Stimulated activated CD8-positive, alpha-beta memory T cell treated with anti-CD3 and anti-CD28 coated beads, Interleukin-7, amount 100 ng/mL, for 1 hour (primary cell): ENCODE measurements around the gene ARG1.

Experiments
- DNase-seq, 2 donors: peaks; one replicate each; pipeline ENCODE4 v3.0.0-alpha.2; 2020; ENCODE audit warnings: low read depth in 2 of 2

ARG1 gene

GRCh38 chr6:131586543-131586942 lies 13.5 kb downstream of the ARG1 start:
- no peak for DNase-seq

GRCh38 chr6:131587909-131588308 lies 14.9 kb downstream of the ARG1 start:
- no peak for DNase-seq

GRCh38 chr6:131588643-131589042 lies 15.6 kb downstream of the ARG1 start:
- no peak for DNase-seq

GRCh38 chr6:131592935-131593334 lies 19.9 kb downstream of the ARG1 start:
- DNase-seq: no peak

- DNase-seq: no peak
Measured at GRCh38 chr6:131594074-131594473, 21.0 kb downstream of the ARG1 start.

GRCh38 chr6:131597446-131597845 lies 24.4 kb downstream of the ARG1 start:
- no peak for DNase-seq

- no peak for DNase-seq
Measured at GRCh38 chr6:131600716-131601115, 27.7 kb downstream of the ARG1 start.

- no peak for DNase-seq
Measured at GRCh38 chr6:131602781-131603312, 29.8 kb downstream of the ARG1 start.

GRCh38 chr6:131613296-131613925 lies 40.4 kb downstream of the ARG1 start:
- no peak for DNase-seq

GRCh38 chr6:131615275-131615674 lies 42.2 kb downstream of the ARG1 start:
- no peak for DNase-seq

GRCh38 chr6:131627724-131628682 lies 55.0 kb downstream of the ARG1 start, which contains the start of gene MED23:
TSS of gene MED23 (minus strand) at chr6:131628242. CDS start at chr6:131628049, 193 bp downstream.
- peak; percentile 91 to 94 for DNase-seq

GRCh38 chr6:131628726-131629125 lies 55.7 kb downstream of the ARG1 start:
- no peak for DNase-seq

GRCh38 chr6:131629651-131630050 lies 56.6 kb downstream of the ARG1 start:
- DNase-seq: no peak

GRCh38 chr6:131631625-131632289 lies 58.7 kb downstream of the ARG1 start:
- DNase-seq: no peak
